Activated CD8-positive, alpha-beta T cell treated with anti-CD3 and anti-CD28 coated beads for 36 hours (primary cell): ENCODE results near the gene AGXT. TPM values are rescaled to one million over a fixed set of nuclear protein-coding genes. Genes with fewer than 3 reads are reported as not detected.

Experiments used
- ATAC-seq: fragments of 200-7000 bp; cut with Tn5 transposase; one replicate; pipeline ENCODE4 v1.10.0; 2021; ENCODE audit warnings: mild to moderate bottlenecking, moderate library complexity
- CTCF ChIA-PET: fragments of 350-600 bp; sonication (Branson Sonifier 250); formaldehyde crosslinking; loops from one replicate; lab custom pipeline; 2021; ENCODE audit warnings: antibody characterized with exemption; lab: Charles Lee
- POLR2A ChIA-PET: fragments of 350-600 bp; sonication (Branson Sonifier 250); formaldehyde crosslinking; loops from one replicate; lab custom pipeline; 2021; ENCODE audit warnings: antibody characterized with exemption; lab: Charles Lee
- DNase-seq: peaks from one replicate; pipeline ENCODE4 v3.0.0-alpha.2; 2020
- H3K27ac Mint-ChIP-seq: one replicate; pipeline ENCODE4 v1.8.0; 2021; ENCODE audit warnings: mild to moderate bottlenecking, mixed read lengths
- H3K27me3 Mint-ChIP-seq: one replicate; pipeline ENCODE4 v1.8.0; 2021; ENCODE audit warnings: mixed read lengths
- H3K36me3 Mint-ChIP-seq: one replicate; pipeline ENCODE4 v1.8.0; 2021; ENCODE audit warnings: low read depth, mixed read lengths
- H3K4me1 Mint-ChIP-seq: one replicate; pipeline ENCODE4 v1.8.0; 2021; ENCODE audit warnings: low read depth, mixed read lengths
- H3K4me3 Mint-ChIP-seq: one replicate; pipeline ENCODE4 v1.8.0; 2021; ENCODE audit warnings: mild to moderate bottlenecking, moderate library complexity, mixed read lengths
- H3K9me3 Mint-ChIP-seq: one replicate; pipeline ENCODE4 v1.8.0; 2021; ENCODE audit warnings: mixed read lengths
- CTCF ChIP-seq: fragments of 200-600 bp; IDR thresholded peaks from one replicate; pipeline ENCODE4 v1.8.0; 2022; ENCODE audit warnings: antibody characterized with exemption, mild to moderate bottlenecking
- intact Hi-C: fragments of 100-400 bp; cut with micrococcal nuclease; formaldehyde crosslinking; loops from one replicate; pipeline ENCODE4 v1.10.0; 2022
- total RNA-seq, 2 experiments: library from RNA; stranded (reverse); gene quantifications; one replicate each; pipeline ENCODE4 v1.2.3, GENCODE V29; 2021

The AGXT gene
- total RNA-seq, 2 experiments from 2014 or later = not detected

GRCh38 chr2:240918258-240919091, 49.9 kb downstream of the AGXT start:
- Mint-ChIP-seq H3K4me3 (no peak overlapping the region), H3K4me1 (no peaks in the 10 kb centered on the region), H3K9me3 (no peaks in the 10 kb centered on the region), H3K27me3 (peaks cover 5% of the 10 kb centered on the region), H3K27ac (no peak overlapping the region), H3K36me3 (no peaks in the 10 kb centered on the region)
- no peak for TF ChIP-seq CTCF
- ATAC-seq (no peak), DNase-seq (no peak)
- CTCF ChIA-PET = interaction anchor here (1.4 kb wide), 1 partner anchor 67 kb away, joined by 3 read pairs; no protein-coding TSS in a partner anchor
- POLR2A ChIA-PET = no interaction called here
- intact Hi-C loops = no loop called here

- ATAC-seq = no peak
- H3K9me3 Mint-ChIP-seq = no peaks in the 10 kb centered on the region
- ChIA-PET POLR2A (no interaction called here), CTCF (interaction anchor here (1.0 kb wide), 2 partner anchors 64 to 68 kb away, joined by 3 read pairs; no protein-coding TSS in a partner anchor)
- no peaks in the 10 kb centered on the region for H3K4me1 Mint-ChIP-seq
- H3K27me3 Mint-ChIP-seq = peaks cover 5% of the 10 kb centered on the region
- no peaks in the 10 kb centered on the region for H3K36me3 Mint-ChIP-seq
- H3K4me3 Mint-ChIP-seq = no peak overlapping the region
- intact Hi-C loops = no loop called here
- DNase-seq = no peak
- no peak for TF ChIP-seq CTCF
- no peak overlapping the region for H3K27ac Mint-ChIP-seq
Measured at GRCh38 chr2:240919161-240919781, 50.6 kb downstream of the AGXT start.

- Mint-ChIP-seq H3K27ac (no peak overlapping the region), H3K4me3 (no peak overlapping the region), H3K9me3 (no peaks in the 10 kb centered on the region), H3K4me1 (no peaks in the 10 kb centered on the region), H3K36me3 (no peaks in the 10 kb centered on the region), H3K27me3 (peaks cover 5% of the 10 kb centered on the region)
- TF ChIP-seq CTCF = no peak
- ChIA-PET POLR2A (no interaction called here), CTCF (interaction anchor here (1.0 kb wide), 2 partner anchors 63 to 69 kb away, joined by 3 read pairs; no protein-coding TSS in a partner anchor)
- no peak for ATAC-seq
- DNase-seq = no peak
- intact Hi-C loops = no loop called here
Measured at GRCh38 chr2:240919786-240920782, 51.5 kb downstream of the AGXT start.

DNA sequence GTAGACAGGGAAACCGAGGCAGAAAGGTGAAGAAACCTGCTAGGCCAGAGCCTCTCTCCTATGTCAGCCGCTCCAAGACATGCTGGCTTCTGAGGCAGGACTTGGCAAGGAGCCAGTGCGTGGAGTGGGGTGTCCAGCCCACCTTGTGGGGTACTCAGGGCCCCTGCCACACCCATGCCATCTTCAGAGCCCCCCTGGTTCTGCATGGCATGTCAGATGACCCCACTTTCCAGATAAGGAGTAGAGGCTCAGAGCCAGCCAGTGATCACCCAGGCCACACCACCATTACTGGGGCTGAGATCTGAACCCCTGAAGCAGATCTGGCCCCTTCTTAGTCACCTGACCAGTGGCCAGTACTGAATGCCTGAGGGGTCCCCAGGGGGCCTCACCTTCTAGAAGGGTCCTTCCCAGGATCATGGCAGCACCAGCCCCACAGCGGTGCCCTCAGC, 52.2 kb downstream of the AGXT start:
- ChIA-PET CTCF (no interaction called here), POLR2A (no interaction called here)
- no peaks in the 10 kb centered on the region for H3K36me3 Mint-ChIP-seq
- TF ChIP-seq CTCF = no peak
- intact Hi-C loops = no loop called here
- no peaks in the 10 kb centered on the region for H3K9me3 Mint-ChIP-seq
- no peak overlapping the region for H3K27ac Mint-ChIP-seq
- ATAC-seq (no peak), DNase-seq (no peak)
- H3K27me3 Mint-ChIP-seq = peaks cover 1% of the 10 kb centered on the region
- no peaks in the 10 kb centered on the region for H3K4me1 Mint-ChIP-seq
- no peak overlapping the region for H3K4me3 Mint-ChIP-seq
